GM23248 (cell line): ENCODE data around the gene ARGLU1. TPM values are rescaled to one million over a fixed set of nuclear protein-coding genes. Genes with fewer than 3 reads are reported as not detected.

ENCODE experiments used
- DNase-seq: peaks from one replicate; pipeline ENCODE4 v3.0.0-alpha.2; 2015
- H2AFZ ChIP-seq: fragments of 200-600 bp; sonication (generic); 2 replicates; pipeline ENCODE4 v1.6.1; 2016; ENCODE audit warnings: antibody characterized with exemption
- H3F3A ChIP-seq: fragments of 200-600 bp; sonication (generic); 2 replicates; pipeline ENCODE4 v1.6.1; 2016; ENCODE audit warnings: mild to moderate bottlenecking, antibody characterized with exemption, mixed run types; ENCODE audit not compliant: insufficient read depth
- H3K27ac ChIP-seq: fragments of 200-600 bp; sonication (generic); 2 replicates; pipeline ENCODE4 v1.5.1; 2016; ENCODE audit warnings: mild to moderate bottlenecking
- H3K27me3 ChIP-seq: fragments of 200-600 bp; sonication (generic); replicated peaks from 2 replicates; pipeline ENCODE4 v1.6.1; 2016; ENCODE audit warnings: mild to moderate bottlenecking; ENCODE audit not compliant: insufficient read depth
- H3K36me3 ChIP-seq: fragments of 200-600 bp; sonication (generic); 2 replicates; pipeline ENCODE4 v1.6.1; 2016; ENCODE audit warnings: low read depth, mild to moderate bottlenecking
- H3K4me1 ChIP-seq: fragments of 200-600 bp; sonication (generic); 2 replicates; pipeline ENCODE4 v1.6.1; 2016; ENCODE audit warnings: mild to moderate bottlenecking; ENCODE audit not compliant: insufficient read depth
- H3K4me2 ChIP-seq: fragments of 200-600 bp; sonication (generic); one replicate; pipeline ENCODE4 v1.6.1; 2016; ENCODE audit warnings: mild to moderate bottlenecking; ENCODE audit not compliant: unreplicated experiment
- H3K4me3 ChIP-seq: fragments of 200-600 bp; sonication (generic); 2 replicates; pipeline ENCODE4 v1.5.1; 2016; ENCODE audit warnings: mild to moderate bottlenecking
- H3K79me2 ChIP-seq: fragments of 200-600 bp; sonication (generic); 2 replicates; pipeline ENCODE4 v1.6.1; 2016; ENCODE audit warnings: mild to moderate bottlenecking; ENCODE audit not compliant: insufficient read depth
- H3K9ac ChIP-seq: fragments of 200-600 bp; sonication (generic); 2 replicates; pipeline ENCODE4 v1.6.1; 2016; ENCODE audit warnings: mild to moderate bottlenecking
- H3K9me2 ChIP-seq: fragments of 200-600 bp; sonication (generic); 2 replicates; pipeline ENCODE4 v1.6.1; 2016; ENCODE audit warnings: mixed run types, mild to moderate bottlenecking, moderate library complexity; ENCODE audit not compliant: insufficient read depth
- H3K9me3 ChIP-seq: fragments of 200-600 bp; sonication (generic); one replicate; pipeline ENCODE4 v1.6.1; 2017; ENCODE audit warnings: low read depth
- H4K20me1 ChIP-seq: fragments of 200-600 bp; sonication (generic); 2 replicates; pipeline ENCODE4 v1.6.0; 2016; ENCODE audit not compliant: insufficient read depth
- EZH2 ChIP-seq: fragments of 200-600 bp; sonication (generic); IDR thresholded peaks from 2 replicates; pipeline ENCODE4 v1.6.1; 2018; ENCODE audit warnings: antibody characterized with exemption, mild to moderate bottlenecking; ENCODE audit not compliant: insufficient read depth, poor library complexity, severe bottlenecking
- EZH2phosphoT487 ChIP-seq: fragments of 200-600 bp; sonication (generic); IDR thresholded peaks from 2 replicates; pipeline ENCODE4 v1.6.1; 2018; ENCODE audit warnings: antibody characterized with exemption, moderate library complexity, mild to moderate bottlenecking, low read depth; ENCODE audit not compliant: insufficient read depth
- WGBS, 2 experiments: methylation state at CpG; one replicate each; pipeline ENCODE4 v1.1.6; 2015 to 2017; ENCODE audit warnings: low lambda C conversion rate in 2 of 2, low coverage in 1 of 2; ENCODE audit errors: missing lambda C conversion rate in 2 of 2; 5-methylcytosine and 5-hydroxymethylcytosine counted together
- in situ Hi-C: fragments of 300-500 bp; cut with MboI; formaldehyde crosslinking; loops from 2 replicates; pipeline ENCODE4 v1.15.0; 2020
- polyA plus RNA-seq: library from polyadenylated mRNA; unstranded; fragments of >200 nt; fragmentation: Nextera tagmentation; extraction: Ambion mirVana; gene quantifications from 2 replicates; pipeline ENCODE4 v1.2.1, GENCODE V29; 2016
- total RNA-seq: library from RNA; depleted of rRNA; stranded (reverse); fragments of >200 nt; shearing (Covaris generic); gene quantifications from 2 replicates; pipeline ENCODE4 v1.2.3, GENCODE V29; 2014

The ARGLU1 gene
- total and polyA plus RNA-seq, 2 experiments from 2014 or later, result 38.4 to 61.5 TPM

DNA sequence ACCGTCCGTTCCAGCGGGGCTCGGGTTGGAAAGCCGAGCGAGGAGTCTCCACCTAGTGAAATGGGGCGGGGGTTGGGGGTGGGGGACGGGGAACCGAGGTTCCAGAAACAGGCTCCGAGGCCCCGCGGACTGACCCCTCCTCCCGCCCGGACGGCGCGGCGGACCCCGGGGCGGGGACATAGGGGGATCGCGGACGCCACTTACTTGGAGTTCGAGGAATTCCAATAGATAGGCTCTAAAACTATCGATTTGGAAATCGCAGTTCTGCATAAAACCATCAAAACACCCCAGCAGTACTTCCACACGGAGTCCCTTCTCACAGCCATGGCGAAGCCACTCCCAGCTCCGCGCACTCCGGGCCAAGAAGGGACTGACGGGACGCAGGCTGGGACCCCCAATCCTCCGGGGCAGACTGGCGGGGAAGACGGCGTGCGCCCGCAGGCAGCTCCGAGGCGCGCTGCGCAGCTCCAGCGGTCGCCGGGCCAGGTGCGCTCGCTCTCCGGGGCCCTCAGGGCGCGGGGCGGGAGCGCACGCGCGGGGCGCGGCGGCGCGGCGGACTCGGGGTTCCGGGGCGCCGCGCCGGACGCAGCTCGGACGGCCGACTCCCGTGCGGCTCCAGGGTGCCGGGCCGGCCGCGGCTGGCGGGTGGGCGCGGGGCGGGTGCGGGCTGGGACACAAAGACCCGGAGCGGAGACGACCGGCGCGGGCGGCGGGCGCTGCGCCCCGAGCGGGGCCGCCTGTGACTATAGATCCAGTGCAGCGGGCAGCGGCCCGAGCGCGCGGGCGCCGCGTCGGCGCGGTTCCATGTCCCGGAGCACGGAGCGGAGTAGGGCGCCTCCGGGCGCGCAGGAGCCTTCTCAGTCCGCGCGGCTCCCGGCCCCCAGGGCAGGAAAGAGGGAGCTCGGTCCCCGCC, 33.0 kb downstream of the ARGLU1 start:
- no peaks in the 10 kb centered on the region for H3K27me3 ChIP-seq
- in situ Hi-C loops, result no loop called here
- H3K4me3 ChIP-seq, result peak overlapping the region; percentile 68
- no peak overlapping the region for H3K9ac ChIP-seq
- H4K20me1 ChIP-seq, result no peaks in the 10 kb centered on the region
- H3K27ac ChIP-seq, result no peak overlapping the region
- H2AFZ ChIP-seq, result peak overlapping the region; percentile 78
- peak overlapping the region; percentile 86 for H3K4me2 ChIP-seq
- H3K9me3 ChIP-seq, result no peaks in the 10 kb centered on the region
- no peaks in the 10 kb centered on the region for H3K9me2 ChIP-seq
- TF ChIP-seq EZH2phosphoT487, result no peak
- peak; percentile 24 for DNase-seq
- H3F3A ChIP-seq, result peaks cover 25% of the 10 kb centered on the region
- 0 out of 2 replicates have a peak, but pooled peaks cover 8% of the 10 kb centered on the region for H3K4me1 ChIP-seq
- no peaks in the 10 kb centered on the region for H3K36me3 ChIP-seq
- H3K79me2 ChIP-seq, result no peaks in the 10 kb centered on the region
- WGBS, 2 experiments, result 2% methylated on average over 59 to 72 of the region's 121 CpGs

DNA sequence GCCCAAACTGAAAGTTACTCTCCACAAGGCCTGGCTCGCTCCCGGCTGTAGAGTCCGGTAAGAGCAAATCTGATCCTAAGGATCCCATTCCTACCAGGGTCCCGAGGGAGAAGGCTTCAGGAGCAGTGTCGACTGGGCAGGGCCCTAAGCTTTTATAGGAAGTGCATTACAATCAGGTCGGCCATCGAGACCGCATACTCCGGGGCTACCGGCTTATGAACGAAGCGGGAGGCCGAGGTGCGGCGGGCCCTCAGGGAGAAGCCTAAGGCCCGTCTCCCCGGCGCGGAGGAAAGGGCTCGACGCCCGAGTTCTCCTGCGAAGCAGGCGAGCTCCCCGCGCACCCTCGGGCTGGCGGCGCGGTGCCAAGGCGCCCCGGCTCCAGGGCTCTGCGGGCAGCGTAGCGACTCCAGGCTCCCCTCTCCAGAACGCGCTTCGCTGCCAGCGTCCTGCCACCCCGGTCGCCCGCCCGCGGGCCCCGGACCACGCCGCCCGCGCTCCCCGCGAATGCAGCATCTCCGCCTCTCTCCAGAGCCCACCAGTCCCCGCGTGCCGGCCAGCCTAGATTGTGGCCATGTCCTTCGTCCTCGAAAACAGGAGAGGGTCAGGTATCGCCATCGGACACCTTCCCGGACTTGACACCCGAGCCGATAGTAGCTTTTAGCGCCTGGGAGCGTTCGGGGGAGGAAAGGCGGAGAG, 33.8 kb downstream of the ARGLU1 start:
- TF ChIP-seq EZH2phosphoT487 (no peak), EZH2 (no peak)
- Histone ChIP-seq H3K4me1 (0 out of 2 replicates have a peak, but pooled peaks cover 8% of the 10 kb centered on the region), H3K27ac (no peak overlapping the region), H3K79me2 (no peaks in the 10 kb centered on the region), H3K9ac (no peak overlapping the region), H3K9me2 (no peaks in the 10 kb centered on the region), H3K27me3 (no peaks in the 10 kb centered on the region), H3K4me2 (peak overlapping the region; percentile 86), H3K36me3 (no peaks in the 10 kb centered on the region), H3F3A (peaks cover 19% of the 10 kb centered on the region), H4K20me1 (no peaks in the 10 kb centered on the region), H2AFZ (peak overlapping the region; percentile 72), H3K9me3 (no peaks in the 10 kb centered on the region), H3K4me3 (peak overlapping the region; percentile 65)
- WGBS, 2 experiments, result 4% methylated on average over 48 to 49 of the region's 66 CpGs
- in situ Hi-C loops, result no loop called here
- peak; percentile 53 for DNase-seq

DNA sequence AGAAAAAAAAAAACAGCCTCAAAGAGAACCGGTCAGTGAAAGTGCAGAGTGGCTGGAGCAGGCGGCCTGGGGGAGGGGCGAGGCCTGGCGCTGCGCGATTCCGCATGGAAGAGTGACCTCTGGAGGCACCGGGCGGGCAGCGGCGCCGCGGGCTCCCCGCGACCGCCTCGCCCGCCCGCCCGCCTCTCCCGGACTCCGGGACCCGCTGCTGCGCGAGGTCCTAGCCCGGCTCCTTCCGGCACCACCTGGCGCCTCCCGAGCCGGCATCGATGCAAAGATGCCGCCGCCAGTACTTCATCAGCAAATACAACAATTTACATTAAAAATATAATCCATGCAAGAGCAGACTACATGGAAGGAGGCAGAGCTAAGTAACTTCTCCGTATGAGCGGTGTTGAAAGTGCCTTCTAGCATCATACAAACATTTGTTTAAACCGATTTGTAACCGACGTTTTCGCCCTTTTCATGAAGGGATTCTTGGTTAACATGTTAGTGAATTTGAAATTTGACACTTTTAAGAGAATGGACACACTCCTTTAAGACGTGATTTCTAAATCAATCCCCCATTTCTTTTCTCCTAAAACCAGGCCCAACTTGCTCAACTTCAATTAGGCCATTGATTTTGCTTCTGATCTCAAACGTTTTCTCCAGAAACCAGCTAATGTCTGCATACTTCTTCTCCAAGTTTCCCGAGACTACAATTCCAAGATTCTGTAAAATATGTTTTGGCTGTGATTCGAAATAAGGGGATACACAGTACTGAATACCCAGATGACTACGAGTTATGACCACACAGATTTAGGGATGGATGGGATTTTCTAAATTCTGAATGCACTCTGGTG, 34.6 kb downstream of the ARGLU1 start:
- Histone ChIP-seq H3K9me2 (no peaks in the 10 kb centered on the region), H3K4me1 (0 out of 2 replicates have a peak, but pooled peaks cover 8% of the 10 kb centered on the region), H3K79me2 (no peaks in the 10 kb centered on the region), H3F3A (peaks cover 18% of the 10 kb centered on the region), H4K20me1 (no peaks in the 10 kb centered on the region), H2AFZ (peak overlapping the region; percentile 72), H3K36me3 (no peaks in the 10 kb centered on the region), H3K9ac (no peak overlapping the region), H3K4me3 (peak overlapping the region; percentile 65), H3K27me3 (no peaks in the 10 kb centered on the region), H3K4me2 (peak overlapping the region; percentile 86), H3K27ac (no peak overlapping the region), H3K9me3 (no peaks in the 10 kb centered on the region)
- 7 to 14% methylated on average over 21 to 44 of the region's 44 CpGs for WGBS, 2 experiments
- DNase-seq, result peak; percentile 85
- TF ChIP-seq EZH2phosphoT487 (no peak), EZH2 (no peak)
- in situ Hi-C loops, result no loop called here
